NOMO-1 (cell line): ENCODE data around the gene NKX6-1.

ENCODE experiments used
- DNase-seq, 2 experiments: peaks; one replicate each; lab custom pipeline; 2025; ENCODE audit not compliant: unreplicated experiment in 2 of 2; lab: John Stamatoyannopoulos, UW

NKX6-1 gene

GRCh38 chr4:84499624-84499982 lies 511 bp upstream of the NKX6-1 start:
- no peak for DNase-seq

GRCh38 chr4:84498203-84498934 lies 723 bp downstream of the NKX6-1 start:
- no peak for DNase-seq

GRCh38 chr4:84497504-84498202 lies 1.4 kb downstream of the NKX6-1 start:
- DNase-seq: no peak

- no peak for DNase-seq
These were observed 2.2 kb downstream of the NKX6-1 start for GRCh38 chr4:84496706-84497503.

- no peak for DNase-seq
These were observed 2.8 kb downstream of the NKX6-1 start for GRCh38 chr4:84496331-84496705.

- DNase-seq: no peak
These were observed 3.3 kb downstream of the NKX6-1 start for GRCh38 chr4:84495794-84496261.

GRCh38 chr4:84495118-84495793 lies 3.8 kb downstream of the NKX6-1 start:
- DNase-seq: no peak

- DNase-seq: no peak
These were observed 4.6 kb downstream of the NKX6-1 start for GRCh38 chr4:84494531-84494930.

- DNase-seq: no peak
These were observed 5.0 kb downstream of the NKX6-1 start for GRCh38 chr4:84494076-84494475.

GRCh38 chr4:84493092-84493850 lies 5.8 kb downstream of the NKX6-1 start:
- no peak for DNase-seq

GRCh38 chr4:84492737-84493091 lies 6.4 kb downstream of the NKX6-1 start:
- DNase-seq: no peak

GRCh38 chr4:84492290-84492689 lies 6.8 kb downstream of the NKX6-1 start:
- no peak for DNase-seq

GRCh38 chr4:84491481-84491880 lies 7.6 kb downstream of the NKX6-1 start:
- no peak for DNase-seq

GRCh38 chr4:84490663-84491062 lies 8.4 kb downstream of the NKX6-1 start:
- no peak for DNase-seq

GRCh38 chr4:84484236-84484635 lies 14.9 kb downstream of the NKX6-1 start:
- DNase-seq: no peak

- no peak for DNase-seq
These were observed 15.4 kb downstream of the NKX6-1 start for GRCh38 chr4:84483688-84484087.

- no peak for DNase-seq
These were observed 16.2 kb downstream of the NKX6-1 start for GRCh38 chr4:84482564-84483563.

- no peak for DNase-seq
These were observed 17.2 kb downstream of the NKX6-1 start for GRCh38 chr4:84481860-84482245.
